Endothelial cell of umbilical vein (primary cell): ENCODE measurements around the gene HPGD. TPM values are rescaled to one million over a fixed set of nuclear protein-coding genes. Genes with fewer than 3 reads are reported as not detected.

ENCODE experiments used
- BruUV-seq: library from RNA; stranded (reverse); fragments of 400-500 nt; replicated peaks from 2 replicates; lab custom pipeline; 2021; lab: Mats Ljungman, UMichigan
- CTCF ChIA-PET: fragments of 300-600, 350-600 bp; sonication (Branson Sonifier 250); formaldehyde crosslinking; loops from one replicate; lab custom pipeline; 2021; ENCODE audit warnings: antibody characterized with exemption, inconsistent platforms; lab: Charles Lee
- POLR2A ChIA-PET: fragments of 300-600, 350-600 bp; sonication (Branson Sonifier 250); formaldehyde crosslinking; loops from one replicate; lab custom pipeline; 2021; ENCODE audit warnings: antibody characterized with exemption, inconsistent platforms; lab: Charles Lee
- DNase-seq: peaks from one replicate; pipeline ENCODE4 v3.0.0-alpha.2; 2011; ENCODE audit warnings: low read depth, low spot score
- FAIRE-seq: peaks from 2 replicates; lab custom pipeline; 2011; peaks lifted over from hg19 to GRCh38; lab: Jason Lieb, UNC
- H2AFZ ChIP-seq: 2 replicates; pipeline ENCODE4 v1.6.0; 2012; ENCODE audit warnings: low read depth, low read length, control low read depth, inconsistent platforms
- H3K27ac ChIP-seq: 2 replicates; pipeline ENCODE4 v1.5.1; 2011; ENCODE audit warnings: low read depth, mild to moderate bottlenecking, control low read depth, low read length, moderate library complexity; ENCODE audit not compliant: insufficient read depth
- H3K27me3 ChIP-seq, 2 experiments: 2 replicates each; pipeline versions ENCODE4 v1.6.0 to v1.6.1; 2011; ENCODE audit warnings: low read length in 2 of 2, mixed read lengths in 1 of 2; ENCODE audit not compliant: control insufficient read depth in 2 of 2, insufficient read depth in 2 of 2
- H3K36me3 ChIP-seq, 2 experiments: 2 replicates in 1 of 2; 3 replicates in 1 of 2; pipeline ENCODE4 v1.5.1; 2011; ENCODE audit warnings: low read length in 2 of 2, mild to moderate bottlenecking in 1 of 2, moderate library complexity in 1 of 2; ENCODE audit not compliant: control insufficient read depth in 2 of 2, insufficient read depth in 2 of 2; ENCODE audit errors: extremely low read depth in 1 of 2
- H3K4me1 ChIP-seq: 3 replicates; pipeline ENCODE4 v1.5.1; 2011; ENCODE audit warnings: mild to moderate bottlenecking, low read length; ENCODE audit not compliant: control insufficient read depth, insufficient read depth; ENCODE audit errors: extremely low read depth
- H3K4me2 ChIP-seq: 2 replicates; pipeline ENCODE4 v1.6.1; 2011; ENCODE audit warnings: low read length, control low read depth, mixed read lengths; ENCODE audit not compliant: insufficient read depth
- H3K4me3 ChIP-seq, 3 experiments: fragments of 200-600 bp in 1 of 3; sonication (generic), shearing (Covaris generic) in 1 of 3; replicated peaks in 1 of 3; 2 replicates each; pipeline ENCODE4 v1.5.1; 2011 to 2016; ENCODE audit warnings: control low read depth in 3 of 3, low read length in 3 of 3, mild to moderate bottlenecking in 2 of 3, inconsistent platforms in 1 of 3, low read depth in 1 of 3, moderate library complexity in 1 of 3; ENCODE audit not compliant: insufficient read depth in 1 of 3
- H3K79me2 ChIP-seq: 2 replicates; pipeline ENCODE4 v1.6.0; 2012; ENCODE audit warnings: low read length, inconsistent platforms; ENCODE audit not compliant: control insufficient read depth, insufficient read depth
- H3K9ac ChIP-seq: replicated peaks from 2 replicates; pipeline ENCODE3; 2011; ENCODE audit warnings: low read length, control low read depth; ENCODE audit not compliant: insufficient read depth; ENCODE audit errors: extremely low read depth
- H3K9me1 ChIP-seq: replicated peaks from 3 replicates; pipeline ENCODE4 v1.6.0; 2011; ENCODE audit warnings: mild to moderate bottlenecking, low read length; ENCODE audit not compliant: control insufficient read depth, insufficient read depth; ENCODE audit errors: extremely low read depth
- H3K9me3 ChIP-seq: replicated peaks from 2 replicates; pipeline ENCODE4 v1.5.1; 2012; ENCODE audit warnings: low read length, inconsistent platforms; ENCODE audit not compliant: control insufficient read depth, insufficient read depth
- H4K20me1 ChIP-seq: replicated peaks from 2 replicates; pipeline ENCODE3; 2011; ENCODE audit warnings: mild to moderate bottlenecking, low read length; ENCODE audit not compliant: control insufficient read depth, insufficient read depth; ENCODE audit errors: extremely low read depth
- FOS ChIP-seq: IDR thresholded peaks from 2 replicates; pipeline ENCODE4 v1.6.1; 2011; ENCODE audit warnings: mild to moderate bottlenecking, low read length, moderate library complexity, borderline replicate concordance; ENCODE audit not compliant: insufficient read depth
- GATA2 ChIP-seq: IDR thresholded peaks from 2 replicates; pipeline ENCODE4 v1.7.0; 2011; ENCODE audit warnings: low read depth, mild to moderate bottlenecking, moderate library complexity, mixed read lengths, low read length; ENCODE audit not compliant: insufficient read length, insufficient read depth
- JUN ChIP-seq: IDR thresholded peaks from 2 replicates; pipeline ENCODE4 v1.6.1; 2011; ENCODE audit warnings: borderline replicate concordance, low read depth; ENCODE audit not compliant: insufficient read length, insufficient read depth
- MYC ChIP-seq: IDR thresholded peaks from one replicate; pipeline ENCODE4 v1.6.1; 2011; ENCODE audit warnings: mild to moderate bottlenecking, low read depth, low read length
- POLR2A ChIP-seq: IDR thresholded peaks from 2 replicates; pipeline ENCODE4 v1.6.1; 2012; ENCODE audit warnings: low read depth, mild to moderate bottlenecking, control low read depth, low read length
- POLR2AphosphoS5 ChIP-seq: IDR thresholded peaks from 2 replicates; pipeline ENCODE4 v1.6.1; 2012; ENCODE audit warnings: low read depth, mild to moderate bottlenecking, control low read depth, low read length, moderate library complexity; ENCODE audit not compliant: insufficient read depth
- dilution Hi-C: fragments of 300-500 bp; cut with MboI; formaldehyde crosslinking; loops from one replicate; pipeline ENCODE4 v1.15.0; 2019; ENCODE audit warnings: low sequenced_read_pairs; ENCODE audit not compliant: extremely low pct_ligation_motif_present
- intact Hi-C: fragments of 100-400 bp; cut with micrococcal nuclease; formaldehyde crosslinking; loops from one replicate; pipeline ENCODE4 v1.10.0; 2022
- polyA plus RNA-seq, 4 experiments: library from polyadenylated mRNA; depleted of rRNA in 3 of 4; stranded (reverse) in 3 of 4; unstranded in 1 of 4; fragments of >200 nt; gene quantifications; 2 replicates each; pipeline versions ENCODE4 v1.2.1 to v1.2.3, GENCODE V29; 2011 to 2012; ENCODE audit warnings: missing spikeins in 1 of 4
- total RNA-seq: library from RNA; stranded (reverse); gene quantifications from 2 replicates; pipeline ENCODE4 v1.2.3, GENCODE V29; 2021
- TF ChIP-seq, protein P1 (sequence below): IDR thresholded peaks from 2 replicates; pipeline ENCODE4 v1.6.1; 2011; ENCODE audit not compliant: insufficient read depth, insufficient read length

Gene HPGD
- total and polyA plus RNA-seq, 2 donors (not counting 3 experiments of a cell fraction or from before 2014, with no cell fraction given) = not detected

DNA sequence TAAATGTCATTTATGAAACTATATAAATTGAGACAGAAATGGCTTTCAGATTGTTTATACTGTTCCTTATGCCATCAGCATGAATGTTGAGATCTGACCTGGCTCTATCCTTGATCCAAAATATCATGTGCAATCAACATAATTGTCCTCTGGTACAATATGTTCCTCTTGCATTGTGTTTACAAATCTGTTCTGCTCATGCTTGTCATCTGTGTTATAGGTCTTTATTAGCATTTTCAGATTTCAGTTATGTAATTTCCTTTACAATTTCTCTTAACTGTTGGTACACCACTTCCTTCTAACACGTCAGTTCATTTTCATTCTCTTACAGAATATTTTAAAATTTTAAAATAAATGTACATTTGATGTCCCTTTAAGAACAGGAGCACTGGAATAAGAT is 1.6 kb downstream of the HPGD start:
- peaks cover 2 to 3% of the 10 kb centered on the region in 2 experiments for H3K27me3 ChIP-seq
- no peak for FAIRE-seq
- intact Hi-C loops = no loop called here

DNA sequence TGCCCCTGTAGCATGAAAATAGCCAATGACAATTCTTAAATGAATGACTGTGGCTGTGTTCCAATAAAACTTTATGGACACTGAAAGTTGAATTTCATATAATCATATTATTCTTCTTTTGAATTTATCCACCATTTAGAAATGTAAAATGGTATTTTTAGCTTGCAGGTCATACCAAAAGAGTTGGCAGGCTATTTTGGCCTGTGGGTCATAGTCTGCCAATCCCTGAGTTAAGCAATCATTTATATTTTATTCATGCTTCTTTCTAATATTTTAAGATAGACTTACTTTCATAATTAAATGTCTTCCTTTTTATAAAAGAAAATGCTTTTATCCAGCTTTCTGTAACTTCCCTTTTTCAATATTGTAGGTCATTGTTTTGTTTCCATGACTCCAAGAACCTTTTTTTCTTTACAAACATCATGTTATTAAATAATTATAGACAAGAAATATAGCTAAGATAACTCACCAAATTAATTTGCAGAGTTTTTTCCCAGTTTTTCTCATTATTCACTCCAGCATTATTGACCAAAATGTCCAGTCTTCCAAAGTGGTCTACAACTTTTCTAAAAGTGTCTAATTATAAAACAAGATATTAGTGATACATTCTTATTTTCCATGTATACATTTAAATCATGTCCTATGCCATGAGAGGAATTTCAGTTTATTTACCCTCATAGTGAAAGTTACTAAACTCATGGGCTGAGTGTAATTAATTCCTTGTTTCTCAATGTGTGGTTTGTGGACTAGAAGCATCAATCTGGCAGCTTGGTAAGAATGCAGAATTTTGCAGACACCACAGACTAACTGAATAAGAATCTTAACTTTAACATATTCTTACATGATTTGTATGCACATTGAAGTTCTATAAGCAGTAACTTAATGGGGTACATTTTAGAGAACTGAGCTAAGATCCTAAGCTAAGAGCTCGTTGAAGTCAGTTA is 4.5 kb downstream of the HPGD start:
- no peak overlapping the region for H2AFZ ChIP-seq
- H3K27ac ChIP-seq = no peak overlapping the region
- no peaks in the 10 kb centered on the region for H3K9me3 ChIP-seq
- H4K20me1 ChIP-seq = no peaks in the 10 kb centered on the region
- ChIA-PET POLR2A (no interaction called here), CTCF (interaction anchor here (1.0 kb wide), 1 partner anchor 10 kb away, joined by 3 read pairs; no protein-coding TSS in a partner anchor)
- no peaks in the 10 kb centered on the region for H3K4me1 ChIP-seq
- dilution Hi-C loops (no loop called here), intact Hi-C loops (no loop called here)
- no peaks in the 10 kb centered on the region for H3K9me1 ChIP-seq
- no peaks in the 10 kb centered on the region for H3K36me3 ChIP-seq
- no peak overlapping the region for H3K9ac ChIP-seq
- no peaks in the 10 kb centered on the region for H3K27me3 ChIP-seq
- H3K4me2 ChIP-seq = no peak overlapping the region
- DNase-seq = no peak
- TF ChIP-seq, protein P1, sequence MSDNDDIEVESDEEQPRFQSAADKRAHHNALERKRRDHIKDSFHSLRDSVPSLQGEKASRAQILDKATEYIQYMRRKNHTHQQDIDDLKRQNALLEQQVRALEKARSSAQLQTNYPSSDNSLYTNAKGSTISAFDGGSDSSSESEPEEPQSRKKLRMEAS = no peak
- TF ChIP-seq JUN (no peak), POLR2AphosphoS5 (no peak), POLR2A (no peak), MYC (no peak), GATA2 (no peak), FOS (no peak)
- FAIRE-seq = no peak
- no TSS peak for BruUV-seq
- no peaks in the 10 kb centered on the region for H3K79me2 ChIP-seq
- no peak overlapping the region for H3K4me3 ChIP-seq

More for the DNA sequence above, 1.6 kb downstream of the HPGD start:
- CTCF ChIA-PET = no interaction called here
- POLR2A ChIA-PET = no interaction called here
- Histone ChIP-seq H3K4me3 (no peak overlapping the region), H4K20me1 (no peaks in the 10 kb centered on the region), H3K4me2 (no peak overlapping the region), H3K4me1 (no peaks in the 10 kb centered on the region), H2AFZ (no peak overlapping the region), H3K9me3 (no peaks in the 10 kb centered on the region), H3K9me1 (no peaks in the 10 kb centered on the region), H3K9ac (no peak overlapping the region), H3K79me2 (no peaks in the 10 kb centered on the region), H3K27ac (no peak overlapping the region), H3K36me3 (no peaks in the 10 kb centered on the region)
- BruUV-seq = no TSS peak
- dilution Hi-C loops = no loop called here
- DNase-seq = no peak
- TF ChIP-seq, protein P1 = no peak
- TF ChIP-seq FOS (no peak), MYC (no peak)
